SHP77 (cell line): Measurements from ENCODE around the gene PSME2.

ENCODE experiments used
- DNase-seq, 2 experiments: peaks; one replicate each; lab custom pipeline; 2025; lab: John Stamatoyannopoulos, UW

The PSME2 gene

GRCh38 chr14:24179294-24179960 lies 33.0 kb upstream of the PSME2 start:
- no peak for DNase-seq

GRCh38 chr14:24178399-24179178 lies 32.2 kb upstream of the PSME2 start:
- DNase-seq: no peak

- no peak for DNase-seq
Measured at GRCh38 chr14:24177891-24178290, 31.5 kb upstream of the PSME2 start.

- no peak for DNase-seq
Measured at GRCh38 chr14:24177041-24177825, 30.8 kb upstream of the PSME2 start.

- no peak for DNase-seq
Measured at GRCh38 chr14:24176599-24176998, 30.2 kb upstream of the PSME2 start.

GRCh38 chr14:24172871-24173281 lies 26.5 kb upstream of the PSME2 start:
- DNase-seq: no peak

GRCh38 chr14:24172261-24172860 lies 26.0 kb upstream of the PSME2 start:
- DNase-seq: no peak

GRCh38 chr14:24171422-24172260 lies 25.2 kb upstream of the PSME2 start, which contains the start of gene REC8:
Gene REC8 (plus strand): TSS chr14:24172080. CDS start chr14:24172553, 473 bp downstream.
- peak; percentile 88 to 89 for DNase-seq

- DNase-seq: no peak
Measured at GRCh38 chr14:24167469-24168114, 21.2 kb upstream of the PSME2 start.

GRCh38 chr14:24165785-24166184 lies 19.4 kb upstream of the PSME2 start:
- DNase-seq: no peak

GRCh38 chr14:24164518-24164991 lies 18.1 kb upstream of the PSME2 start:
- DNase-seq: no peak

GRCh38 chr14:24162093-24162492 lies 15.7 kb upstream of the PSME2 start:
- DNase-seq: no peak

- DNase-seq: peak; percentile 94 to 97
Measured at GRCh38 chr14:24160850-24161804, 14.7 kb upstream of the PSME2 start, which contains the start of gene IRF9. Gene IRF9 (plus strand): TSS chr14:24161265. CDS start chr14:24162145, 880 bp downstream.

GRCh38 chr14:24160499-24160849 lies 14.1 kb upstream of the PSME2 start:
- DNase-seq: no peak

GRCh38 chr14:24159777-24160498 lies 13.5 kb upstream of the PSME2 start:
- no peak for DNase-seq

- DNase-seq: no peak
Measured at GRCh38 chr14:24157331-24157730, 10.9 kb upstream of the PSME2 start.

GRCh38 chr14:24156840-24157239 lies 10.4 kb upstream of the PSME2 start:
- no peak for DNase-seq

GRCh38 chr14:24155100-24155499 lies 8.7 kb upstream of the PSME2 start:
- no peak for DNase-seq
